ENCODE measurements around the gene SLC25A38.
"Not testable (repeated sequence)": the region's sequence is repeated elsewhere in the genome, so short reads cannot be mapped to it uniquely, and the experiment has no call there.

The SLC25A38 gene

GRCh38 chr3:39383045-39383880 is at the start of gene SLC25A38:
Gene SLC25A38 (plus strand): TSS chr3:39383370. CDS start chr3:39383725, 355 bp downstream.
- DNase-seq (ENCODE audit: low spot score) = peak; percentile 88

GRCh38 chr3:39333607-39334006 is 49.6 kb upstream of the SLC25A38 start:
- DNase-seq (ENCODE audit: low spot score) = no peak

GRCh38 chr3:39334205-39334604 is 49.0 kb upstream of the SLC25A38 start:
- DNase-seq (ENCODE audit: low spot score) = no peak

GRCh38 chr3:39338201-39338600 is 45.0 kb upstream of the SLC25A38 start:
- DNase-seq (ENCODE audit: low spot score) = no peak

- DNase-seq (ENCODE audit: low spot score) = no peak
Measured at GRCh38 chr3:39339086-39339485, 44.1 kb upstream of the SLC25A38 start.

GRCh38 chr3:39343076-39343717 is 40.0 kb upstream of the SLC25A38 start:
- DNase-seq (ENCODE audit: low spot score) = peak; percentile 5

- DNase-seq (ENCODE audit: low spot score) = no peak
Measured at GRCh38 chr3:39343760-39344159, 39.4 kb upstream of the SLC25A38 start.

GRCh38 chr3:39344746-39345344 is 38.3 kb upstream of the SLC25A38 start:
- DNase-seq (ENCODE audit: low spot score) = no peak

GRCh38 chr3:39346785-39347585 is 36.2 kb upstream of the SLC25A38 start:
- DNase-seq (ENCODE audit: low spot score) = no peak

GRCh38 chr3:39347586-39347876 is 35.6 kb upstream of the SLC25A38 start:
- DNase-seq (ENCODE audit: low spot score) = no peak

- no peak for DNase-seq (ENCODE audit: low spot score)
Measured at GRCh38 chr3:39349080-39349479, 34.1 kb upstream of the SLC25A38 start.

GRCh38 chr3:39350714-39351113 is 32.5 kb upstream of the SLC25A38 start:
- no peak for DNase-seq (ENCODE audit: low spot score)

GRCh38 chr3:39351134-39351533 is 32.0 kb upstream of the SLC25A38 start:
- DNase-seq (ENCODE audit: low spot score) = not testable (repeated sequence)

GRCh38 chr3:39353168-39353927 is 29.8 kb upstream of the SLC25A38 start:
- not testable (repeated sequence) for DNase-seq (ENCODE audit: low spot score)

GRCh38 chr3:39358333-39358732 is 24.8 kb upstream of the SLC25A38 start:
- DNase-seq (ENCODE audit: low spot score) = no peak

- no peak for DNase-seq (ENCODE audit: low spot score)
Measured at GRCh38 chr3:39361252-39361927, 21.8 kb upstream of the SLC25A38 start.

GRCh38 chr3:39362192-39362591 is 21.0 kb upstream of the SLC25A38 start:
- DNase-seq (ENCODE audit: low spot score) = no peak

GRCh38 chr3:39362812-39363211 is 20.4 kb upstream of the SLC25A38 start:
- no peak for DNase-seq (ENCODE audit: low spot score)

- DNase-seq (ENCODE audit: low spot score) = not testable (repeated sequence)
Measured at GRCh38 chr3:39370450-39370849, 12.7 kb upstream of the SLC25A38 start.

- no peak for DNase-seq (ENCODE audit: low spot score)
Measured at GRCh38 chr3:39372833-39373232, 10.3 kb upstream of the SLC25A38 start.
